Epithelial cell of proximal tubule (primary cell): Measurements from ENCODE around the gene C1QTNF8. TPM values are rescaled to one million over a fixed set of nuclear protein-coding genes. Genes with fewer than 3 reads are reported as not detected.

Source experiments
- DNase-seq: peaks from one replicate; pipeline ENCODE4 v3.0.0-alpha.2; 2011; ENCODE audit warnings: low read depth
- H3K4me3 ChIP-seq: 2 replicates; pipeline ENCODE4 v1.5.1; 2011; ENCODE audit warnings: low read depth, mild to moderate bottlenecking, low read length
- CTCF ChIP-seq: conservative IDR thresholded peaks from 2 replicates; pipeline ENCODE4 v1.5.1; 2012; ENCODE audit warnings: low read depth, mild to moderate bottlenecking, low read length
- total RNA-seq: library from RNA; depleted of rRNA; stranded (reverse); fragments of >200 nt; gene quantifications from 2 replicates; pipeline ENCODE4 v1.2.3, GENCODE V29; 2015

C1QTNF8 gene
- total RNA-seq, 1 donor from 2014 or later, result not detected

GRCh38 chr16:1065469-1066128, 30.4 kb downstream of the C1QTNF8 start:
- no peak overlapping the region for H3K4me3 ChIP-seq
- no peak for TF ChIP-seq CTCF
- no peak for DNase-seq

GRCh38 chr16:1063728-1064127, 32.3 kb downstream of the C1QTNF8 start:
- H3K4me3 ChIP-seq, result no peak overlapping the region
- no peak for DNase-seq
- TF ChIP-seq CTCF, result no peak

- no peak for DNase-seq
- no peak for TF ChIP-seq CTCF
Observed at GRCh38 chr16:1062895-1063294, 33.1 kb downstream of the C1QTNF8 start.

GRCh38 chr16:1061769-1062505, 34.1 kb downstream of the C1QTNF8 start:
- no peak for DNase-seq
- H3K4me3 ChIP-seq, result no peak overlapping the region
- TF ChIP-seq CTCF, result no peak

More at GRCh38 chr16:1062895-1063294, 33.1 kb downstream of the C1QTNF8 start:
- H3K4me3 ChIP-seq, result no peak overlapping the region

- no peak overlapping the region for H3K4me3 ChIP-seq
- TF ChIP-seq CTCF, result no peak
- DNase-seq, result no peak
Observed at GRCh38 chr16:1060416-1061340, 35.4 kb downstream of the C1QTNF8 start.

- TF ChIP-seq CTCF, result no peak
Observed at GRCh38 chr16:1059310-1059709, 36.7 kb downstream of the C1QTNF8 start.

More at GRCh38 chr16:1059310-1059709, 36.7 kb downstream of the C1QTNF8 start:
- H3K4me3 ChIP-seq, result no peak overlapping the region
- DNase-seq, result no peak
